Urinary bladder (tissue), 4 donors: ENCODE data around the gene ATP8A2. TPM values are rescaled to one million over a fixed set of nuclear protein-coding genes. Genes with fewer than 3 reads are reported as not detected.

Source experiments
- DNase-seq: peaks from one replicate; pipeline ENCODE4 v3.0.0-alpha.2; 2015; ENCODE audit errors: extremely low spot score
- H3K27ac ChIP-seq: one replicate; pipeline ENCODE4 v1.5.1; 2013; ENCODE audit warnings: low read depth, mild to moderate bottlenecking, moderate library complexity
- H3K36me3 ChIP-seq: one replicate; pipeline ENCODE4 v1.6.1; 2013; ENCODE audit warnings: mild to moderate bottlenecking, moderate library complexity; ENCODE audit not compliant: insufficient read depth
- H3K4me1 ChIP-seq: one replicate; pipeline ENCODE4 v1.6.1; 2013; ENCODE audit warnings: mild to moderate bottlenecking, moderate library complexity; ENCODE audit not compliant: insufficient read depth
- H3K4me3 ChIP-seq: one replicate; pipeline ENCODE4 v1.5.1; 2013; ENCODE audit warnings: low read depth, low read length
- WGBS: extraction: QIAGEN DNeasy Blood & Tissue Kit; methylation state at CpG from one replicate; pipeline ENCODE4 v1.1.7; 2013; 5-methylcytosine and 5-hydroxymethylcytosine counted together
- polyA plus RNA-seq: library from polyadenylated mRNA; stranded (reverse); fragments of 200-250 nt; gene quantifications from one replicate; pipeline ENCODE4 v1.2.3, GENCODE V29; 2013
- total RNA-seq: library from RNA; depleted of rRNA; stranded (reverse); fragments of >200 nt; gene quantifications from one replicate; pipeline ENCODE4 v1.2.3, GENCODE V29; 2014
- donor health status: healthy with polysubstance abuse.
- donor health status: healthy.

The ATP8A2 gene
- total and polyA plus RNA-seq, 2 donors: 1.4 to 1.5 TPM

DNA sequence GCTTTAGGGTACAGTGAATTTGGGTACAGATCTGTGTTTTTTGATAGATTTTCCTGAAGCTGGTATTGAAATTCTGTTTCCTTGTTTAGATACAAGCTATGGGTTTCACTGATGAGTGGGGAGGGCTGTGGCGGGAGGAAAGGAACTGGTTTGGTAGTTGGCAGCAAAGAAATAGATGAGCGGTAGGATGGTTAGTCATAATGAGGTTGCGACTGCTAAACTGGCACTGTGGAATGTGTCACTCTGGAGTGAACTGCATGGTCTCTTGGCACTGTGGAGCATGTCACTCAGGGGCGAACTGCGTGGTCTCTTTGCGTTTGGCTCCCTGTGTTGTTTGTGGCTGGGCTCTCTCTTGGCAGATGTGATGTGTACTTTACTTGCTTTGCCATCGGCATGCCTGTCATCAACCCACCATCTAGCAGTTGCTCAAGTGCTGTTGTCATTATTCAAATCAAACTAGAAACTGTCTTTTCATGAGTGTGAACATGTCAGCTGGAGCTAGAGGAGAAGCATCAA, 82.1 kb downstream of the ATP8A2 start:
- no peak overlapping the region for H3K4me3 ChIP-seq
- H3K27ac ChIP-seq: no peak overlapping the region
- no peaks in the 10 kb centered on the region for H3K4me1 ChIP-seq
- H3K36me3 ChIP-seq: no peaks in the 10 kb centered on the region
- DNase-seq: no peak
- 86% methylated on average over 7 of the region's 7 CpGs for whole genome bisulfite sequencing

DNA sequence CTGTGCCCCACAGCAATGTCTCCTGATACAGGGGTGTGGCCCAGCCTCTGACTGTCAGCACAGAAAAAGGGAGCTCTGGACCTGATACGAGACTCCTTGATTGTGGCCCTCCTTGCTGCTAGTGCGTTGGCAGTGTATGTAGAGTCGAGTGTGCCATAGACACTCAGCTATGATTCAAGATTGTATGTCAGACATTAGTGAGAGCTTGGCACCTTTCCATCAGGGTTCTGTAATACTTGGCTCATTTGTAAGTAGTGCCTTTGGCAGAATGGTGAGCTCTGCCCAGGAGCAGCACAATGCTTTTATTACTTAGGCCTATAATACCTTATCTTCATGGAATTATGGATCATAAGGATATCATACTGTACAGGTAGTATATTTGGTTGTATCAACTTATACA, 83.4 kb downstream of the ATP8A2 start:
- 73% methylated on average over 3 of the region's 3 CpGs for WGBS

DNA sequence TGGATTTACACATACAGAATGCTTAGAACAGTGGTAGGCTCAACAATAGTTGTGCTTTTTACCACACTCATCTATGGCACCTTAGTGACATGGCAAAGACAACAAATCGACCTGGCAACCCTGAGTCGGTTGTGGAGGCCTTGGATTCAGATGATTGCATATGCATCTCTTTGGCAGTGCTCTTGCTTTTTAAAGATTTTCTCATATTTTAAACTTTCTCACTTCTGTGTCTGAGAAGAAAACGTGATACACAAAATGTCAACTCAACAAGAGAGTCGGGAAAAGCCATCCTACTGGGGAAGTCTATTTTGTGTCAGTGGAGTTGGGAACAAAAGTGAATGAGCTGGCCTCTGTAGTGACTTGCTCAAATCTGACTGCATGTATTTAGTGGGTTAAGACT, 85.8 kb downstream of the ATP8A2 start:
- Histone ChIP-seq H3K4me1 (no peaks in the 10 kb centered on the region), H3K27ac (no peak overlapping the region), H3K4me3 (no peak overlapping the region), H3K36me3 (no peaks in the 10 kb centered on the region)
- 87% methylated on average over 4 of the region's 4 CpGs for WGBS
- no peak for DNase-seq

More for the DNA sequence above, 83.4 kb downstream of the ATP8A2 start:
- Histone ChIP-seq H3K27ac (no peak overlapping the region), H3K36me3 (no peaks in the 10 kb centered on the region), H3K4me3 (no peak overlapping the region), H3K4me1 (no peaks in the 10 kb centered on the region)
- no peak for DNase-seq

DNA sequence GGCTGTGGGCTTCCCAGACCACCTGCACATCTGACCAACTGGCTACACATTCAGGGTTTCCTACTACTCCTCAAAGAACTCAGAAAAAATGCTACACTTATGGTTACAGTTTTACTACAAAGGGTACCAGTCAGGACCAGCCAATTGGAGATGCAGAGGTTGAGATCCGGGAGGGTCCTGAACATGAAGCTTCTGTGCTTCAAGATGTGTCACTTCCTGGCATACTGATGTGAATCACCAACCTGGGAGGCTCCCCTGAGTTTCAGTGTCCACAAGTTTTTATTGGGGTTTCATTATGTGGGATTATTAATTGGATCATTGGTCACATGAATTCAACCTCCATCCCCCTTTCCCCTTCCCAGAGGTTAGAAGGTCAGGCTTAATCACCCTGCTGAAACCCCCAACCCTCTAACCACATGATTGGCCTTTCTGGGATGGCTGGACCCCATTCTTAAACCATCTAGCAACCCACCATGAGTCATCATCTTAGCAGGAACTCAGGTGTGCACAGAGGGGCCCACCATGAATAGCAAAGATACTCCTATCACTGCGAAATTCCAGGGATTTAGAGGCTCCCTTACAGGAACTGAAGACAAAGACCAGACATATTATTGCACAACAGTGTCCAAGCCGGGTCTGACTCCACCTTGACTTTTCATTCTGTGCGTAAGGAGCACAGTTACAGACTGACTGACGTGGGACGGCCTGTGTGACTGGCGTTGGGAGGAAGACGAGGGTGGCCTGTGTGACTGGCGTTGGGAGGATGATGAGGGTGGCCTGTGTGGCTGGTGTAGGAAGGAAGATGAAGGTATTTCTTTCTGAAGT, 90.7 kb downstream of the ATP8A2 start:
- no peak for DNase-seq
- Histone ChIP-seq H3K36me3 (no peaks in the 10 kb centered on the region), H3K4me1 (no peaks in the 10 kb centered on the region), H3K27ac (no peak overlapping the region), H3K4me3 (no peak overlapping the region)
- WGBS: 83% methylated on average over 9 of the region's 9 CpGs

DNA sequence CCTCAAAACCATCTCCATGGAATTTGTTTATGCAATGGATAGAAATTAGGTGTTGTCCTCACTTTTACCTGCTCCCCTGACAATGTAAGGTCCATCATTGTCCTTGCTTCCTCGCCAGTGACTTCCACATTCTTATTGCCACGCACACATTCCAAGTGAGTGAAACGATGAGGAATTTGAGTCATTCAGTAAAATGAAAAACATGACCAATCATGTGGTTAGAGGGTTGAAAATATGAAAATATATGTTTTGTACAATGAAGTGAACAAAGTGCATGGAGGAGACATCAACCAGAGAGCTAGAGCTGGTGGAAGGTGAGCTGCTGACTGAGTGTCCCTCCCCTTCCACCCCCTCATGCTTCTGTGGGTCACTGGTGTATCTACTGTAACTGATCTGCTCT, 91.7 kb downstream of the ATP8A2 start:
- no peaks in the 10 kb centered on the region for H3K4me1 ChIP-seq
- no peak for DNase-seq
- WGBS: 66% methylated on average over 3 of the region's 3 CpGs

DNA sequence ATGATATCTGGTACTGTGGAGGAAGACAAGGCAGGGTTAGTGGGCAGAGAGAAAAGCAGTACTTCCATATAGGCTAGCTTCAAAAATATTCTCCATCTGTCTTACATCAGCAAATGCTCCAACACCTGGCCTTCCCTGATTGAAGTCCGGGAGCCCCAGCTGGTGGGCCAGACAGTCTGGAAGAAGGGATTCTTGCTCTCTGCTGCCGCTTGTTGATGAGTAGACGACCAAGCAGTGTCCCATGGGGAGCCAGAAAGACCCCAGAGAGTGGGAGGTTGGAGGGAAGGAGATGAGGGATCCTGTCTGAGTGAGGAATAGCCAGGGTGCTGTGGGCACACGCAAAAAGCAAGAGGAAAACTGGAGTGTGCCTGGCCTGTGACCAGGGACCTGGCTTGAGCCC, 95.1 kb downstream of the ATP8A2 start:
- Histone ChIP-seq H3K4me3 (no peak overlapping the region), H3K4me1 (no peaks in the 10 kb centered on the region), H3K27ac (no peak overlapping the region), H3K36me3 (no peaks in the 10 kb centered on the region)
- 58% methylated on average over 4 of the region's 4 CpGs for WGBS
- no peak for DNase-seq

More for the DNA sequence above, 91.7 kb downstream of the ATP8A2 start:
- Histone ChIP-seq H3K4me3 (no peak overlapping the region), H3K36me3 (no peaks in the 10 kb centered on the region), H3K27ac (no peak overlapping the region)

DNA sequence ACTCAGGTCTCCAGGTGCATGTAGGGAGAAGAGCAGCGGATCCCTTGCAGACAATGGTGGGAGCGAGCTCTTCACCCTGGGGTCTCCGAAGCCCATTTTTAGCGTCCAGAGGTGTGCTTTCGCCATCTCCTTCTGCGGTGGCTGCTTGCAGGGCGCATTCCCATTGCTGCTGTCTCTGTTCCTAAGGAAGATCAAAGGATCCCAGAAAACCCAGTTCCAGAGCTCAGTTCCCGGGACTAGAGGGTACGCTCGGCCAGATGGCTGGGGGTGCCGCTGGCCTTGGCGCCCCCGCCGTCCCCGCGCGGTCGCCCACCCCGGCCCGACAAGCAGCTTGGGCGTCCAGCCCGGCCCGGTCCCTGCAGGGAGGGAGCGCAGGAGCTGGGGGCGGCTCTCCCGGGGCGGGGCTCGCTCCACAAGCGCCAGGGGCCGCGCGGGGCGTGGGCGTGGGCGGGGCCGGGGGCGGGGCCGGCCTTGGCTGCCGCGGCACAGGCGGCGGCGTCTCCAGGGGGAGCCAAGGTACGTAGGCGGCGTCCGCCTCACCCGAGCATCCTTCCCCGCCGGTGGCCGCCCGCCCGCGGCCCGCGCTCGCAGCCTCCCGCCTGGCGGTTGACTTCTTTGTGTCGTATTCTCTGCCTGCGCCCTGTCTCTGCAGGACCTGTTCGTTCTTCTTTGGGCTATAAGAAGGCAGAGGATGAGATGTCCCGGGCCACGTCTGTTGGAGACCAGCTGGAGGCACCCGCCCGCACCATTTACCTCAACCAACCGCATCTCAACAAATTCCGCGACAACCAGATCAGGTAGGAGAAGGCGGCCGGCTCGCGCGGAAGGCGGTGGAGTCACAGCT, 96.8 kb downstream of the ATP8A2 start:
- Histone ChIP-seq H3K27ac (no peak overlapping the region), H3K36me3 (no peaks in the 10 kb centered on the region), H3K4me3 (peak overlapping the region; percentile 28), H3K4me1 (no peaks in the 10 kb centered on the region)
- 2% methylated on average over 75 of the region's 75 CpGs for WGBS
- no peak for DNase-seq

DNA sequence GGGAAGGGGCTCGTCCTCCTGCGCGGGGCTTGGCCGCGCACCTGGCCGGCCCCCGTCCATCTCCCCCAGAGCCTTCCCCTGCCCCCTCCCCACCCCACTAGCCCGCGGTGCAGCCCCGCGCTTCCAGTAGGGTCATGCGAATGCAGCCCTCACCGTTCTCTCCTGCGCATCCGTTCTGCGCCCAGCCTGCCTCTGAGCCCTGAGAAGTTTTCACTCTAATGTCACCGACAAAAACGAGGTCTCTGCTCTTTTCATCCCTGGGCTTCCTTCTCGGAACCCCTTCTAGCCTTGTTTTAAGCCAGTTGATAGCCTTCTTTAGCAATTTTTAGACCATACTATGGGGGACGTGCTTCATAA, 97.4 kb downstream of the ATP8A2 start:
- H3K4me1 ChIP-seq: no peaks in the 10 kb centered on the region
- no peaks in the 10 kb centered on the region for H3K36me3 ChIP-seq
- H3K4me3 ChIP-seq: no peak overlapping the region
- DNase-seq: no peak
- 10% methylated on average over 20 of the region's 20 CpGs for WGBS
- H3K27ac ChIP-seq: no peak overlapping the region

DNA sequence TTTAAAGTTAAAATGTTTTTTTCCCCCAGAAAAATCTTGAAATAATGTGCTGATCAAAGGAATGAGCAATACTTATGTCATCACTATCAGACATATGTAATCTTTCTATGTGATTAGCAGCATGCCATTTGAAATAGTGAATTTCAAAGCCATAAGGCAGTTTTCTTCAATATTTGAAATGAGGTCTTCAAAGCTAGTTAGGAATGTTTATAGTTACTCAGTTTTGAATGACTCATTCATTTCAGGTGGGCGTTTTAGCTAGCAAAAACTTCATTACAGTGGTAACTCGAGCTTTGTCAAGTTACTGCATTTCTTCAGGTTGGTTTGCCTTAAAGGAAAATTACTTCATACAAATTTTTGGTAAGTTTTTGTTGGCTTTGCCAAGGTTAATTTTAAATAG, 102.1 kb downstream of the ATP8A2 start:
- 46% methylated on average over 2 of the region's 2 CpGs for WGBS
- no peak for DNase-seq
- no peak overlapping the region for H3K27ac ChIP-seq
- H3K4me1 ChIP-seq: no peaks in the 10 kb centered on the region
- H3K4me3 ChIP-seq: no peak overlapping the region
- no peaks in the 10 kb centered on the region for H3K36me3 ChIP-seq

DNA sequence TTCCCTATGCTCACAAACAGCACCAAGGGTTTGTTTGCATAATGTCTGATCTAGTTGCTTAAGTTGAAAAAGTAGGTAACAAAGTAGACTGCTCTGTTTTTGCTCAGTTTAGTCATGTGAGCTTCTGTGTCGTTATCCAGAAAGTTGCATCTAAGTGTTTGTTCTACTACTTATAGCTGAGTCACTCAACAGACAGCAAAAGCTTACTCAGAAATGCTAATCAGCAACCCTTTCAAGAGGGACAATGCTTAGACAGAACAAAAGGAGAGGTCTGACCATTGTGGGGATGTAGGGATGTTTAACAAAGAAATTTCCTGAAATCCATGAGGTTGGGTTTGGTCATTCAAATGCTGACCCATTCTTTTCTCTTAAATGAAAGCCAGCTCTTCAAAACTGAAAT, 106.4 kb downstream of the ATP8A2 start:
- Histone ChIP-seq H3K36me3 (no peaks in the 10 kb centered on the region), H3K4me1 (no peaks in the 10 kb centered on the region), H3K4me3 (no peak overlapping the region), H3K27ac (no peak overlapping the region)
- WGBS: 66% methylated on average over 1 of the region's 1 CpG
- DNase-seq: no peak

DNA sequence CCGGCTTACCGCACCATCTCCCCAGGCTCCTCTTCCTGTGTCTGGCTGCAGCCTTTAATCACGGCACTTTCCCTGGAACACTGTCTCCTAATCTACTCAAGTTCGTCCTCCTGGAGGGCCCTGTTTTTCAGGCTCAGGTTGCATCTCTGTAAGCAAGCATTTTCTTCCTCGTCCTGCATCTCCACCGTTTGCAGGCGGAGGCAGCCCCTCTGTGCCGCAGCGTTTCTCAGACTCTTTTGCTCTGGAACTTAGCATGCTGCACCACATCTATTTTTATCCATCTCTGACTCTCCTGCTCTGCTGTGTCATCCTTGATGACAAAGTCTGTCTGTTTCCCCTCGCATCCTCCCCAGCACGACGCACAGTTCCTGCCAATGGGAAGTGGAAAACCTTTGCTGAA, 117.5 kb downstream of the ATP8A2 start:
- H3K36me3 ChIP-seq: no peaks in the 10 kb centered on the region
- WGBS: 20% methylated on average over 12 of the region's 12 CpGs
- no peak for DNase-seq

DNA sequence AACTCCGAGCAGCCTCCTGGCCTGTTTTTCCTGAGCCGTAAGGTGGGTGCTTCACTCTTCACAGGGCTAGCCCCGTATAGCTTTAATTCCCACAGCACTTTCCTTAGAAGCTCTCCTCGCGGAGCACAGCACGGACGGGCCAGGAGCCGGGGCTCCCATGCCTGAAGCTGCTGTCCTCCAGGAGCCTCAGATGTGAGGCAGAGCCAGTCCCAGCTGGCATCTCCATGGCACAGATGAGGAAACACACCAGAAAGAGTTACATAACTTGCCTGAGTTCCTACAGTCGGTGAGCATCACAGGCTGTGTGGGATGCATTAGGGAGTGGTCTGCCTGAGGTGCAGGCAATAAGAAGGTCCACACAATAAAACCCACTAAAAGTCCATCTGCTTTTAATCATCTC, 118.5 kb downstream of the ATP8A2 start:
- H3K4me3 ChIP-seq: no peak overlapping the region
- no peaks in the 10 kb centered on the region for H3K4me1 ChIP-seq
- DNase-seq: no peak
- no peak overlapping the region for H3K27ac ChIP-seq
- WGBS: 67% methylated on average over 9 of the region's 9 CpGs
- no peaks in the 10 kb centered on the region for H3K36me3 ChIP-seq

More for the DNA sequence above, 117.5 kb downstream of the ATP8A2 start:
- Histone ChIP-seq H3K4me3 (no peak overlapping the region), H3K4me1 (no peaks in the 10 kb centered on the region), H3K27ac (no peak overlapping the region)

DNA sequence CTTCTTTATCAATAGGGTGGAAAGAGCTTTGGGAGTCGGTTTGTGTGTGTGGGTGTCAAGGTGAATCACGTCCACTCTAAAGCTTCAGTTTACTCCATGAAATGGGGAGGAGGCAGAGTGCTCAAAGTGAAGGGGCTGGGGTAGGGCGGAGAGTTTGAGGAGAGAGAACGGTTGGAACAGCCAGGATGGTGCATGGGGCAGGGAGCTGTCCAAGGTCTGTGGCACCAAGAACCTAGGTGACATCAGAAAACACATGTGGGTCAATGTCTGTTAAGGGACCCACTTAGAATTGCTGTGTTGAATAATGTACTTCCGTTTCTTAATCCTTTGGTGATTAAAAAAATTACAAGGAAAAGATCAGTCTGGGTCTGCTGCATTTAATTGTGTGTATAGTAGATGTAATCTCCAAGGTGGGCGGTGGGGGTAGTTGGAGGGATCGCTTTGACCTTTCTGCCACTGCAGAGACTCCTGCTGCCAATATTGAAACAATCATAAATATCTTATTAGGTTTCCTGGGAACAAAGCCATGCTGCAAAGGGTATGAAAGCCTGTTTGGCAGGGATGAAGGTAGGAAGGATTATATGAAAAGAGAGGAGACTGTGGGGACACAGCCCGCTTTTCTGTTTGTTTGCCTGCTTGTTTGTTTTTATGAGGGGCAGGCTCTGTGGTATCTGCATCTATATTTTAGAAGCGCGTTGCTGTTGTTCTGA, 122.3 kb downstream of the ATP8A2 start:
- Histone ChIP-seq H3K4me1 (no peaks in the 10 kb centered on the region), H3K36me3 (no peaks in the 10 kb centered on the region), H3K4me3 (no peak overlapping the region), H3K27ac (no peak overlapping the region)
- no peak for DNase-seq
- WGBS: 51% methylated on average over 10 of the region's 10 CpGs
